Measurements from ENCODE around the gene NBR1.

- TF ChIP-seq GATA3 (IDR thresholded peaks at IDR 0.05; ENCODE audit: low read depth, low read length) (no peak), GATA2 (IDR thresholded peaks at IDR 0.05; ENCODE audit: low read depth, low read length) (no peak)
These were observed 761 bp upstream of the NBR1 start for GRCh38 chr17:43170140-43170765.
